Stimulated activated CD8-positive, alpha-beta memory T cell treated with anti-CD3 and anti-CD28 coated beads, Interleukin-15, amount 100 ng/mL, for 4 hours (primary cell): Measurements from ENCODE around the gene IGFL2.

Experiments
- DNase-seq, 2 donors: peaks; one replicate each; pipeline ENCODE4 v3.0.0-alpha.2; 2020; ENCODE audit warnings: low read depth in 2 of 2

Gene IGFL2

GRCh38 chr19:46209051-46209450 is 61.0 kb downstream of the IGFL2 start:
- no peak for DNase-seq

GRCh38 chr19:46209472-46209871 is 61.4 kb downstream of the IGFL2 start:
- DNase-seq: no peak

GRCh38 chr19:46210669-46211068 is 62.6 kb downstream of the IGFL2 start:
- no peak for DNase-seq
